ENCODE data around the gene ABCB8.
A peak's percentile ranks its signal among the peaks of the same experiment; 100 is the strongest.

ABCB8 gene

DNA sequence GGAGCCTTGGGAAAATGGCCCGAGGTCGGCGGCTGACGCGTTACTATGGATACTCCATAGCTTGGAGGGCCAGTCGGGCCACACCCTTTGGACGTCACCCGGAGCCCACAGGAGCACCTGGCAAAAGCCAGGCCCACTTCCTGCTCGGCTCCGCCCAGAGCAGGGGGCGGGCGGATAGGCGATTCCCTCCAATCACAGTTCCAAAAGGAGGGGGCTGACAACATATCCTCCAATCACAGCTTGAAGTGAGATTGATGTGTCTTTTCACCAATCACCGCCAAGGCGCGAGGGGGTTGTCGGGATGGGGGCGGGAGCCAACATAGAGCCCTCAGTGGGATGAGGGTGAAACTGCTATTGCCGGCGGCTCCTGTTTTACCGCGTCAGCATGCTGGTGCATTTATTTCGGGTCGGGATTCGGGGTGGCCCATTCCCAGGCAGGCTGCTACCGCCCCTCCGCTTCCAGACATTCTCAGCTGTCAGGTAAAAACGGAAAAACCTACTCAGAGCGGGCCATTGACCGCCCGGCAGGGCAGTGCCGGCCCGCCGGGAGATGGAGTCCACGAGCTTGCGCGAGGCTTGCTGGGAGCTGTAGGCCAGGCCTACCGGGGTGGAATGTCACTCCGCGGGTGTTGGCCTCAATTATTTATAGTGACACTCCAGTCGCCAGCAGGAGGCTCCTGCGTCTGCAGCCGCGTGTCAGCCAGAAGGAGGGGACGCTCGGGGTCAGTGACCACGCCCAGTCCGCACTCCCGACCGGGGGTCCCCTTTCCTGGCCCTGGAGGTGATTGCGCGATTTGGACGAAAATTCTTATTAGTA lies at the start of gene ABCB8:
Gene ABCB8, plus strand, starts transcription at position 320 of the 817 bp plus-strand sequence. Its CDS starts 66 bp downstream, at position 386.
- Mint-ChIP-seq H3K4me3 (peak within 1 kb of the TSS; percentile 87), H3K27me3 (peaks cover 5% of the 10 kb centered on the region), H3K36me3 (peaks cover 3% of the 10 kb centered on the region), H3K9me3 (no peaks in the 10 kb centered on the region), H3K4me1 (peaks cover 12% of the 10 kb centered on the region), H3K27ac (peak within 1 kb of the TSS; percentile 99)
- ATAC-seq (ENCODE audit: low read depth) (peak; percentile 83), DNase-seq (ENCODE audit: low spot score in 2 of 2) (peak; percentile 96 to 99)

DNA sequence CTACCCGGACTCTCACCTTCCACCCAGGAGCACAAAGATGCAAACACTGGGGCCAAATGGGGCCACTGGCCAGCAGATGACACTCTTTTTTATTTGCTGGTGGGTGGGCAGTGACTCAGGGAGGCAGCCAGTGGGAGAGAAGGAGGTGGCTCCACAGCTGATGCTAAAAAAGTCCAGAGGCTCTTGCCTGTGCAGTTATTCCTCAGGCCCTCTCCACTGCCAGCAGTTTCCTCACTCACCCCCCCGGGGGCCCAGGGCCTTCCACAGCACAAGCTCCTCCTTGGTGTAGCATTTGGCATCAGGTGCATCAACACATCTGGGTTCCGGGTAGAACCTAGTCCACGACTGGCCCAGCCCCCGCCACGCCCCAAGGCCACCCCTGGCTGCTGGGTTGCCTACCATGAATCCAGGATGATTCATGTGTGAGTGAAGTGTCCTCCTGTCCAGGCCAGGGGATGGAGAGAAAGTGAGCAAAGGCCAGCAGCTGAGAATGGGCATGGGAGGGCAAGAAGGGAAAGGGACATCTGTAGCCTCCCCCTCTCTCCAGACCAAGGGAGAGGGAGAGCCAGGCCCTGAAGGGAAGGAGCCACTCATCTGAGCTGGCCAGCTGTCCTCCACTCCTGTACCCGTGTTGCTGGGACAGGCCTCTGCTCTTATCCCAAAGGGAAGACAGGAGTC lies 48.4 kb upstream of the ABCB8 start:
- Mint-ChIP-seq H3K27ac (no peak overlapping the region), H3K4me3 (peak overlapping the region; percentile 47), H3K9me3 (no peaks in the 10 kb centered on the region), H3K4me1 (peaks cover 23% of the 10 kb centered on the region), H3K36me3 (peaks cover 4% of the 10 kb centered on the region), H3K27me3 (peaks cover 18% of the 10 kb centered on the region)
- no peak for DNase-seq (ENCODE audit: low spot score in 2 of 2)
- ATAC-seq (ENCODE audit: low read depth) = no peak

DNA sequence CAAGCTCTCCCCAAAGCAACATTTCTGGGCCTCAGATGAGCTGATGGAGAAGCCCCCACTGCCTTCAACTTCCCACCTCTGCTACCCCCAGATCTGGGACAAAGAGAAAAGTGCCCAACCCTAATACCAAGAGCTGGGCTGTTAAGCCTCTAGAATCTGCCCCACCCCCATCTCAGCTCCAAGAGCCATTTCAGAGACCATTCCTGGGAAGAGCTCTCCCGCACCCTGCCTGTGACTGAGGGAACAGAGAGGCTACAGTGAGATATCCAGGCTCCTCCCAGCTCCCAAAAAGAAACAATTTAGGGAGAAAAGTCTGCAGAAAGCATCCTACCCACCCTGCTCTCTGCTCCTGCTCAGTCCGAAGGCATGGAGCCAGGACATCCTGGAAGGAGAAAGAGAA lies 47.6 kb upstream of the ABCB8 start:
- no peak overlapping the region for H3K27ac Mint-ChIP-seq
- H3K4me1 Mint-ChIP-seq = peaks cover 18% of the 10 kb centered on the region
- H3K27me3 Mint-ChIP-seq = peaks cover 16% of the 10 kb centered on the region
- ATAC-seq (ENCODE audit: low read depth) = no peak
- H3K36me3 Mint-ChIP-seq = peaks cover 3% of the 10 kb centered on the region
- H3K4me3 Mint-ChIP-seq = no peak overlapping the region
- H3K9me3 Mint-ChIP-seq = no peaks in the 10 kb centered on the region
- DNase-seq (ENCODE audit: low spot score in 2 of 2) = no peak

DNA sequence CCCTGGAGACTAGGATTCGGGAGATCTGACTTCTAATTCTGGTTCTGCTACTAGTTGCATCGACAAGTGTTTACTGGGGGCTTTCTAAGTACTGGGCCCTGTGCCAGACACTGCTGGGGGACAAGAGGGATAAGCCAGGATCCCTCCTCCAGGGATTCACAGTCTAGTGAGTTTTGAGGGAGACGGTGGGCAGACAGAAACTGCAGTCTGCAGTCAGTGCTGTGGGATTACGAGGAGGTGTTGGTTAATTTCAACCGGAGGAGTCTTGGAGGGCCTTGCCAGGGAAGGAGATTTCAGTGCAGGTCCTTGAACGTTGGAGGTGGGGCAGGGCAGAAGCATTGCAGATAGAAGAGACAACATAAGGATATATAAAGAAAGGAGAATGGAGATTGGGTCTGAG lies 46.6 kb upstream of the ABCB8 start:
- peaks cover 17% of the 10 kb centered on the region for H3K27me3 Mint-ChIP-seq
- no peak overlapping the region for H3K4me3 Mint-ChIP-seq

DNA sequence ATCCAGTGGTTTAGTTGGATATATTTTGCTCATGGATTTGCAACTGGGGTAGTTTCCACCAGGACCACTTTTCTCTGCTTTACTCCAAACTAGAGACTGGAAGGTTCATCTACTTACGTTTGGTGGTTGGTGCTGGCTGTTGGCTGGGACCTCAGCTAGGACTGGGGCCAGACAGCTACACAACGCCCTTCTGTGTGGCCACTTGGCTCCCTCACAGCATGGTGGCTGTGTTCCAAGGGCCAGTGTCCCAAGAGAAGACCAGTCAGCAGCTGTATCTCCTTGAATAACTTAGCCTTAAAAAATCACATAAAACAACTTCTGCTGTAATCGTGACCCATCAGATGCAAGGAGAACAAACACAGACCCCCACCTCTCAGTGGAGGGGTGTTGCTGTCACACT lies 45.9 kb upstream of the ABCB8 start:
- H3K27me3 Mint-ChIP-seq = peaks cover 13% of the 10 kb centered on the region
- H3K9me3 Mint-ChIP-seq = no peaks in the 10 kb centered on the region
- H3K4me3 Mint-ChIP-seq = no peak overlapping the region
- DNase-seq (ENCODE audit: low spot score in 2 of 2) (no peak), ATAC-seq (ENCODE audit: low read depth) (no peak)
- peaks cover 14% of the 10 kb centered on the region for H3K4me1 Mint-ChIP-seq
- no peak overlapping the region for H3K27ac Mint-ChIP-seq
- H3K36me3 Mint-ChIP-seq = no peaks in the 10 kb centered on the region

More for the DNA sequence above, 46.6 kb upstream of the ABCB8 start:
- ATAC-seq (ENCODE audit: low read depth) (no peak), DNase-seq (ENCODE audit: low spot score in 2 of 2) (no peak)
- Mint-ChIP-seq H3K9me3 (no peaks in the 10 kb centered on the region), H3K36me3 (peaks cover 3% of the 10 kb centered on the region), H3K27ac (no peak overlapping the region), H3K4me1 (peaks cover 21% of the 10 kb centered on the region)

DNA sequence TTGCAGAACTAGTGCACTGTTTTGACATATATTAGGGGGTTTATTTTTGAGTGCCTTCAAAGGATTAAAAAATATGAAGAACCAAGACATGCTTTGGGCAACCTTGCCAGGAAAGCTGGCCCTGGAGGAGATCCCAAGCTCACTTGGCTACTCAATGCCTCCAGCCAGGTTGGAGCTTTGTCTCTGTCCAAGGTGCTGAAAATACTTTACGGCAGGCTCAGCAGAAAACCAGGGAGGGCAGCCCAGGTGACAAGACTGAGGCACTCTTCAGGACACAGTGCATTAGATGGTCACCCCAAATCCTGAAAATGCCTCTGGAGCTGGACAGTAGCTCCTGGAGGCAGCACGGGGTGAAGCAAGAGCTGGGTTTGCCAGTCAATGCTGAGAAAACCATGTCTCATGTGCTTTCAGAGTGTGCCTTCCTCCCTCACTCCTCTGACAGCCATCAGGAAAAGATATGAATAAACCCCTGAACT lies 44.3 kb upstream of the ABCB8 start:
- Mint-ChIP-seq H3K9me3 (no peaks in the 10 kb centered on the region), H3K27ac (no peak overlapping the region), H3K27me3 (peaks cover 16% of the 10 kb centered on the region), H3K4me3 (no peak overlapping the region), H3K4me1 (peaks cover 13% of the 10 kb centered on the region), H3K36me3 (no peaks in the 10 kb centered on the region)
- ATAC-seq (ENCODE audit: low read depth) (no peak), DNase-seq (ENCODE audit: low spot score in 2 of 2) (peak in 1 of 2 donors; percentile 37)

DNA sequence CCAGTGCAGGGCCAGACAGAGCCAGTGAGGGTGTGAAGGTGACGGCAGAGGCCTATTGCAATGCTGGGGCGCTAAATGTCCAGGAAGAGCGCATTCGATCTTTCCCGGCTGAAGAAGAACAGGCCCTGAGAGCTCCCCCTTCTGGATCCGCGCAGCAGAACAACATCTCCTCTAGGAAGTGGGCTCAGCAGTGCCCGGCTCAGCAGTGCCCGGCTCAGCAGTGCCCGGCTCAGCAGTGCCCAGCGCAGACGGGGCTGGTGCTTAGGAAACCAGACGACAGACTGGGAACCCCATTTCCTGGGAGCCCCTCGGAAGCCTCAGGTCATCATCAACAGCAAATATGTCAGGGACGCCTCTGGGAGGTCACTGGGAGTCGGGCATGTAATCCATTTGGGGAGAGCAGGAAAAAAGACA lies 42.1 kb upstream of the ABCB8 start:
- Mint-ChIP-seq H3K27ac (no peak overlapping the region), H3K27me3 (peaks cover 18% of the 10 kb centered on the region), H3K4me3 (no peak overlapping the region), H3K4me1 (peaks cover 10% of the 10 kb centered on the region), H3K36me3 (peaks cover 6% of the 10 kb centered on the region), H3K9me3 (peaks cover 7% of the 10 kb centered on the region)
- peak; percentile 56 for ATAC-seq (ENCODE audit: low read depth)
- DNase-seq (ENCODE audit: low spot score in 2 of 2) = peak in 1 of 2 donors; percentile 45

DNA sequence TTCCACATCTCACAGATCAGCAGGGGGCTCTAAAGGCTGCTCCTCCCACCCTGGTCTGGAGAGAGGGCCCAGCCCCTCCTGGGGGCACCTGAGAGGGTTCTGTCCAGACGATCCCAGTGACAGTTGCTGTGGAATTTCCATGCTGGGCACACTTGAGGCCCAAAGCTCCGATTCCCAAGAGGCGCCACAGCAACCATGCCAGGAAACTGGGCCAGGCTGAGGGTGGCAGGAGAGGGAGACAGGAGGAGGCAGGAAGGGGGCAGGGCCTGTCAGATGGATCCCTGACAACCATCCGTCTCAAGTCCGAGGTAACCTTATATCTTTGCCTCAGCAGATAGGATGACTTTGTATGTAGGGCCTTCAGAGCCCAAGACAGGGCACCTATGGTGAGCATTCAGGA lies 41.7 kb upstream of the ABCB8 start:
- Mint-ChIP-seq H3K9me3 (peaks cover 8% of the 10 kb centered on the region), H3K36me3 (peaks cover 6% of the 10 kb centered on the region), H3K27ac (no peak overlapping the region), H3K4me1 (peaks cover 10% of the 10 kb centered on the region), H3K4me3 (no peak overlapping the region), H3K27me3 (peaks cover 16% of the 10 kb centered on the region)
- no peak for DNase-seq (ENCODE audit: low spot score in 2 of 2)
- no peak for ATAC-seq (ENCODE audit: low read depth)

DNA sequence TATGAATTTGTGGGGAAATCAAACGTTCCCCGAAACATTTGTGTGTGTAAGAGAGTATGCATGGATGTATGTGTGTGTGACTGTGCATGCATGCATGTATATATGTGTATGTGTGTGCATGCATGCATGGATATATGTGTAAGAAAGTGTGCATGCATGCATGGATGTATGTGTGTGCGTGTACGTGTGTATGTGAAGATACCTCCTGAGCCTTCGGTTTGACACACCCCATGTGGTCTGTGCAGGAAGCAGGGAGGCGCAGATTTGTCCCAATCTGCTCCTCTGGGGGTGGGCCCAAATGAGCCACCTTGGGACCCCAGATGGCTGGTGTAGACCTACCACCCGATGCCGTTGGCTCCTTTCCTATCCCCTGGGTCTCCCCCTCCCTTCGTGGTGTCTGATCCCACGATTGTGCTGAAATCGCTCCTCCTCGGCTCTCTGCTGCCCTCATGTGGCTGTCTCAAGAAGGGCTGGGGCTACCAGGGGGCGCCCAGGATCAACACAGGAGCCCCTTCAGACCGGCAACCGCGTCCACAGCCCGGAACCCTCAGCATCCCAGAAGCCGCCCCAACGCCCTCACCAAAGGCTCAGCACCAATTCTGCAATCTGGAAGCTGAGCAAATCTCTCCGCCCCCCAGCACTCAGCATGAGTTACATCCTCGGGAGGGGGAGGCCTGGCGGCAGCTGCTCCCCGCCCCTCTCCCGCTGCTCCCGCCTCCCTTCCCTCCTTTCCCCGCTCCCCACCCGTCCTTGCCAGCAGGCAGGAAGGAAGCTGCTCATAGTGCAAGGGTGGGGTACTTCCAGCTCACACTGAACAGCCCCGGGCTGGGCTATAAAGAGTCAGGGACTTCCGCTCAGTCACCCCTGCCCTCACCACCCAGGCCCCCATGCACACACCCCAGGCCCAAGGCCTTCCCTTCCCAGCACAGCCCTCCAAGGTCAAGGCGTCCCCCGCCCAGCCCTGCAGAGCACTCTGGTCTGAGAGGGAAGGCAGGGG lies 39.7 kb upstream of the ABCB8 start:
- Mint-ChIP-seq H3K27me3 (peaks cover 13% of the 10 kb centered on the region), H3K27ac (no peak overlapping the region), H3K4me1 (peaks cover 10% of the 10 kb centered on the region)

DNA sequence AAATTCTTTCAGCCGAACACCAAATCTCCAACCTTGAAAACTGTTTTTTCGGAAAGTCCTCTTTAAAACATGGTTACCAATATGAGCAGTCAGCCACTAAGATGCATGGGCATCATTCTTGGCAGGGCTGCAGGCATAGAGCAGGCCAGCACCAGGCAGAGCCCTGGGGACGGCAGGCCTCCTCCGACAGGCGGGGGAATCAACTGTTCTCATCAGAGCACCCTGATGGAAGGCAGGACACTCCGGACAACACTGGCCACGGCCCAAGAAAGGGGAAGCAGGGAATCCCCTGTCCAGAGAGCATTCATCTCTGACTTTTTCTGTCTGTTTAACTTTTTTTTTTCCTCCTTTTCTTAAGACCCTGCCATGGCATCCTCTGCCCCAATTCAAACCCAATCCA lies 38.8 kb upstream of the ABCB8 start:
- H3K4me3 Mint-ChIP-seq = no peak overlapping the region
- ATAC-seq (ENCODE audit: low read depth) = no peak
- peaks cover 6% of the 10 kb centered on the region for H3K36me3 Mint-ChIP-seq
- no peak overlapping the region for H3K27ac Mint-ChIP-seq
- DNase-seq (ENCODE audit: low spot score in 2 of 2) = no peak
- peaks cover 10% of the 10 kb centered on the region for H3K4me1 Mint-ChIP-seq
- H3K27me3 Mint-ChIP-seq = peaks cover 13% of the 10 kb centered on the region
- H3K9me3 Mint-ChIP-seq = peaks cover 8% of the 10 kb centered on the region

More for the DNA sequence above, 39.7 kb upstream of the ABCB8 start:
- Mint-ChIP-seq H3K4me3 (no peak overlapping the region), H3K36me3 (peaks cover 6% of the 10 kb centered on the region), H3K9me3 (peaks cover 8% of the 10 kb centered on the region)
- peak; percentile 72 for ATAC-seq (ENCODE audit: low read depth)
- peak; percentile 68 to 73 for DNase-seq (ENCODE audit: low spot score in 2 of 2)

DNA sequence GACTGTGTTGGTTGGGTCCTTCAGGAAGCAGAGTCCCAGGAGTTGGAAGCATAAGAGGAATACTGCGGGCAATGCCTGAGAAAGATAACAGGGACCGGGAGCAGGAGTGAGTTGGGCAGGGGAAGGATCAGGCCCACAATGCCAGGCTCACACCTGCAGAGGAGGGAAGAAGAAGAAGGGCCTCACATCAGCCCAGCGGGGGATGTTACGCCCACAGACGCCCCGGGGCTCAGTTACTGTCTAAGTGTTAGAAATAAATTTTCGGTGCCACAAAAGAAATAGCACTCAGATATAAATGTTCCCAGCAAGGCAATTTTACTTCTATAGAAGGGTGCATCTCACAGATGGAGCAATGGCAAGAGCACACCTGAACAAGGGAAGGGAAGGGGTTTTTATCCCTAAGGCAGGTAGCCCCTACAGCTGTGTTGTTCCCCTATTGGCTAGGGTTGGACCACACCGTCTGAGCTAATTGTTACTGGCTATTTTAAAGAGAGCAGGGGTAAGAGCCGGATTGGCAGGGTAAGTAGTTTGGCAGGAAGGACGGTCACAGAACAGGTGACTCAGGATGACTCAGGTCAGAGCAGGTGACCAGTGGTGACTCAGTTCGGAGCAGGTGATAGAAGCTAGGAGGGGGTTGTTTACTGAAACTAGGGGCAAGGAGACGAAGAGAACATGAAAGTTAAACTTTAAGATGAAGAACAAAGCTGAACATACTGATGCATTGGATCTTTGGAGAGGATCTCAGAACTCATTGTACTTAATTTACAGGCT lies 37.6 kb upstream of the ABCB8 start, which contains the start of gene NOS3:
Gene NOS3, plus strand, starts transcription at position 602 of the 771 bp plus-strand sequence. CDS start 2,787 bp downstream, outside the sequence.
- H3K36me3 Mint-ChIP-seq = peaks cover 6% of the 10 kb centered on the region
- H3K27me3 Mint-ChIP-seq = peaks cover 13% of the 10 kb centered on the region
- peaks cover 8% of the 10 kb centered on the region for H3K9me3 Mint-ChIP-seq
- H3K27ac Mint-ChIP-seq = no peak within 1 kb of the TSS
- ATAC-seq (ENCODE audit: low read depth) (no peak), DNase-seq (ENCODE audit: low spot score in 2 of 2) (no peak)
- no peak within 1 kb of the TSS for H3K4me3 Mint-ChIP-seq
- H3K4me1 Mint-ChIP-seq = peaks cover 10% of the 10 kb centered on the region

DNA sequence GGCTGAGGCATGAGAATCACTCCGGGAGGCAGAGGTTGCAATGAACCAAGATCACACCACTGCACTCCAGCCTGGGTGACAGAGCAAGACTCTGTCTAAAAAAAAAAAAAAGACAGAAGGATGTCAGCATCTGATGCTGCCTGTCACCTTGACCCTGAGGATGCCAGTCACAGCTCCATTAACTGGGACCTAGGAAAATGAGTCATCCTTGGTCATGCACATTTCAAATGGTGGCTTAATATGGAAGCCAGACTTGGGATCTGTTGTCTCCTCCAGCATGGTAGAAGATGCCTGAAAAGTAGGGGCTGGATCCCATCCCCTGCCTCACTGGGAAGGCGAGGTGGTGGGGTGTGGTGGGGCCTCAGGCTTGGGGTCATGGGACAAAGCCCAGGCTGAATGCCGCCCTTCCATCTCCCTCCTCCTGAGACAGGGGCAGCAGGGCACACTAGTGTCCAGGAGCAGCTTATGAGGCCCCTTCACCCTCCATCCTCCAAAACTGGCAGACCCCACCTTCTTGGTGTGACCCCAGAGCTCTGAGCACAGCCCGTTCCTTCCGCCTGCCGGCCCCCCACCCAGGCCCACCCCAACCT lies 36.1 kb upstream of the ABCB8 start:
- Mint-ChIP-seq H3K9me3 (peaks cover 8% of the 10 kb centered on the region), H3K4me3 (no peak overlapping the region), H3K4me1 (peaks cover 7% of the 10 kb centered on the region), H3K36me3 (peaks cover 6% of the 10 kb centered on the region), H3K27me3 (peaks cover 11% of the 10 kb centered on the region), H3K27ac (peak overlapping the region; percentile 5)
- DNase-seq (ENCODE audit: low spot score in 2 of 2) (no peak), ATAC-seq (ENCODE audit: low read depth) (no peak)
